Measurements from ENCODE around the gene SFT2D3. TPM values are rescaled to one million over a fixed set of nuclear protein-coding genes. Genes with fewer than 3 reads are reported as not detected.
A peak's percentile ranks its signal among the peaks of the same experiment; 100 is the strongest.

The SFT2D3 gene
- total RNA-seq, 1 donor from 2014 or later: 4.5 TPM

DNA sequence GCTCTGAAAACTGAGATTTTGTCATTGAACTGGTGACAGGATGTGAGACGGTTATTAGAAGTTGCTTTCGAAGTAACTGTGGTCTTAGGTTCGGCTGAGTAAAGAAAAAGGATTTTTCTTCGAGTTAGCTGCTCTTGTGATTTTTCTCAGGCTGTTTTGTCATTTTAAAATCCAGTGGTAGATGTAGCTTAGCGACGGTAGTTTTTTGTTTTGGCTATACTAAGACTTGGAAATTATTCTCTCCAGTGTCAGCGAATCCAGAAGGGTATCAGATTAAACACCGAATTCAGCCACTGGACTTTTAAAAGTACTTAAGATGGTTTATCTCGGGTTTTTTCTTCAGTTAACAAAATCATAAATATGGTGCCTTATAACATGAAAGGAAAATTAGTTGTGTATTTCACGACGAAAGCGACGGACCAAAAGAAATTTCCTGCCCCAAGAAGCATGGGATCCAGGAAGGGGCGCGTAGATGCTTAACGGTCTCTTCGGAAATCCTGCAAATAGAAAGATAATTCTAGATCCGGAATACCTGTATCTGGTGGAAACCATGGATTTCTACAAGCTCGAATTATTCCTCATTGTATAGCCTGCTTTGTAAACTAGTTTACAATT lies 1.2 kb downstream of the SFT2D3 start:
- no peak for DNase-seq (ENCODE audit: low spot score)
- intact Hi-C loops (cut with DNase I): no loop called here
- no peak for ATAC-seq

DNA sequence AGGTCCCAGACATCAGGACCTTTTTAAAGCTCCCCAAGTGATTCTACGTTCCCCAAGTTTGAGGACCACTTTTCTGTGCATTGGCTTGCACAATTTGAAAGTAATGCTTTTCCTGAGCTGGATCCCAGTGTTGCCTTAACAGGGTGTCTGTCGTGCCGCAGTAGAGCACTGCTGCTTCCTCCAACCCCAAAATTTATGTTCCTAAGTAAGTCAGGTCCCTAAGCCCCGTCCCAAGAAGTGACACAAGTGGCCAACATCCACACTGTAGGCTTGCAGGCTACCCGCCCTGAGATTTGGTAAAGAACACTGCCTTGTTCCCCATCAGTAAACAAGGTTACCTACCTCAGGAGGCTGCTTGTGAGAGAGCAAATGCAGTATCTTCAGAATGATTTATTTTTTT lies 2.0 kb downstream of the SFT2D3 start:
- no peak for ATAC-seq
- intact Hi-C loops (cut with DNase I): no loop called here
- no peak for DNase-seq (ENCODE audit: low spot score)

DNA sequence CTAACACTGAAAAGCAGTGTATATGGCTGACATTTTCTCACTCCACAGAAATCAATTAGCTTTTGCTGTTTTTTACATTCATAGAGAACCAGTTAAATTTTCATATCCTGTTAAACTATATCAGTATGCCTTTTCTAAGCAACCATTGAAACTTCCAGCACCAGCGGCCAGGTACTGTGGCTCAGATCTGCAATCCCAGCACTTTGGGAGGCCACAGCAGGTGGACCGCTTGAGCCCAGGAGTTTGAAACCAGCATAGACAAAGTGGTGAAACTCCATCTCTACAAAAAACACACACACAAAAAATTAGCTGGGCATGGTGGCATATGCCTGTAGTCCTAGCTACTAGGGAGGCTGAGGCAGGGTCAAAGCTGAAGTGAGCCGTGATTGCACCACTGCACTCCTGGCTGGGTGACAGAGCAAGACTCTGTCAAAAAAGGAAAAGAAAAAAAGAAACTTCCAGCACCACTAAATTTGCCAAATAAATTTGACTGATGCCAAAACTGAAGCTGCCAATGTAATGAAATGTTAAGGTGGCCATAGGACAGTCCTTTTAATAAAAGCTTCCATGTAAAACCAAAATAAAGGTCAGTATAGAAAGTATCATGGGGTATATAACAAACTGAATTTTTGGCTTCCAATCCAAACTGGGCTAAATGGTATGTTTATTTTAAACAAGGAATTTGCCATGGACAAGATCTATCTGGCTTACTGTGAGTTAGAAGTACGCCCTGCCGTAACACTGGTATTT lies 3.5 kb downstream of the SFT2D3 start:
- DNase-seq (ENCODE audit: low spot score) (no peak), ATAC-seq (no peak)
- intact Hi-C loops (cut with DNase I): no loop called here

DNA sequence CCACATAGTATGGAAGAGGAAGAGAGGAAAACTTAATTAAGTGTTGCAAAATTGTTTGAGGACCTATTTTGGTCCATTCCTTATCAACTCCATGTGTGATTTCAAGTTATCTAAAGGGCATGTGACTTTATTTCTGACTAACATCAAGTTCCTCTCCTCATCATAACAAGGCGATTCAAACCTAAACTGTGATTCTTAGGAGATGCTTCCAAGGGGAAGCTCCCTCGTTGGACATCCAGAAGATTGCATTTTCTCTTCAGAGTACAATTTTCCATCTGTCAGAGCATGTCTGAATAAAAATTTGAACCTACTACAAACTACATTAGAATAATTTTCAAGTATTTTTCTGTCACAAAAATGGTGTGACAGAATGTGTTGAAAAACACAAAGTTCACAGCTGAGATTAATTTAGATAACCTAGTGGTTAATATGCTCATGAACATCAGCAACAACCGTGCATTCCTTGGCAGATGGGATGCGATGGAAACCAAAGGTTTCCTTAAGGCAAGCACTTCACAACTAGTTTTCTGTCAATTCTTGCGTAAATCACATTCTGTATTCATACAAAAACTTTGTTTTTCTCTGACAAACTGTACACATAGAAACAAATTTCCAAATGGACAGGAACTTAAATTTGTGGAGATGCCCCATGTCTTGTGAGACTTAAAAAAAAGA lies 4.2 kb downstream of the SFT2D3 start:
- intact Hi-C loops (cut with DNase I): no loop called here
- no peak for DNase-seq (ENCODE audit: low spot score)
- ATAC-seq: peak; percentile 16

DNA sequence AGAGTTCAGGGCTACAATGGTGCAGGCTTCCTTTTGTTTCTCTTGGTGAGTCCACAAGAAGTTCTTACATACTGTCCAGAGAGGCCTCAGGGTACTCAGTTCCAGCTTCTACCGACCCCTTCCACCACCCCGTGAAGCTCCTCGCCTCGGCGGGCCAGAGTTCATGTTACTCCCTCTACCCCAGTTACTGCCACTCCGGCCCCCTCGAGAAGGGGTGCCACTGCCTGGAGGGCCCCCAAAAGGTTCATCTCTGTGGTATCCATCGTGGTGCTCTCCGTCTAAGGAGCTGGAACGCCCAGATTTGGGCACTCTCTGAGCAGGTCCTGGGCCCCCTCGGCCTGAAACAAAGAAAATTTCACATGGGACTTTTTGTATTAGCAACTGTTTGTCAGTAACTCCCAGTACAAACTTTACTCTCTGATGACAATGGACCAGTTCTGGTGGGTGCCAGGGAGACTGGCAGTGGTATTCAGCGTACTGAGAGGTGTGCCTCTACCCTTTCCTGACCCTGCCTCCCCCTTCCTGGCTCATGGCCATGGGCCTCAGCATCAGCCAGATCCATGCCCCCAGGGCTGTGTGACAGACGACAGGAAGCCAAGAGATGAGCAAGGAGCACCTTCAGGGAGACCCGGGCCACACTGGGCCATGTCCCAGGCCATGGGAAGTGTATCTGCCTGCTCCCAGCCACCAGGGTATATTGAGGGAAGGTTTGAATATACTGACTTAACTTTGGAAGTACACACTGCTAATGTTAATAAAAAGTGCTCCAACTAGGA lies 5.1 kb downstream of the SFT2D3 start:
- intact Hi-C loops (cut with DNase I): no loop called here
- DNase-seq (ENCODE audit: low spot score) (no peak), ATAC-seq (no peak)

DNA sequence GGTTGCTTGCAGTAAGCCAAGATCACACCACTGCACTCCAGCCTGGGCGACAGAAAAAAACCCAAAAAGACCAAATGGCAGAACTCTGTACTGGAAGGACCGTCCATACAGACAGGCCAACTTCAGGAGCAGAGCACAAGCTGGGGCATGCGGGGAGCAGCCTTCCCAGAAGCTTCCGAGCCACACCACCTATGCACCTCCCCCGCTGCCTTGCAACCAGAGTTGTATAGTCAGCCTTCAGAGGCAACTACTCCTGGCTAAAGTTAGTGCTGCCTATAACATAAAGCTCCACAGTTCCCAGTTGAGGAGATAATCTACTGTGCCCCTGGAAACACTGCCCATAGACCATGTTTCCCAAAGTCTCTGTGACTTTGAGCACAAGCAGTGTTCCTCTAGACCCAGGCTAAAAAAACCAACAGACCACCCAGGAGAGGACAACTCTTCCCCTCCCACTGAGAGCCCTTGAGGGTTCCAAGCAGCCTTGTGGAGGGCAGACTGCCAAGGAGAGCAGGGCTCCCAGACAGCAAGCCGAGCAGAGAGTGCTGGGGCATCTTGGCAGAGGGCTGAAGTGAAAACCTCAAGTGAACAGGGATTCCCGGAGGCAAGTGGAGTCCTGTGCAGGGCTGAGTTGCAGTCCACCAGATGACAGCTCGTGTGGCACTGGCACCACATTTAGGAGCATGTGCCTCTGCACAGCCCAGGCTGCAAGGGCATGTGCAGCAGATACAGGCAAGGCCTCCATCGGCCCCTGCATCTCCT lies 6.8 kb downstream of the SFT2D3 start:
- ATAC-seq (peak; percentile 35), DNase-seq (ENCODE audit: low spot score) (no peak)
- intact Hi-C loops (cut with DNase I): no loop called here

DNA sequence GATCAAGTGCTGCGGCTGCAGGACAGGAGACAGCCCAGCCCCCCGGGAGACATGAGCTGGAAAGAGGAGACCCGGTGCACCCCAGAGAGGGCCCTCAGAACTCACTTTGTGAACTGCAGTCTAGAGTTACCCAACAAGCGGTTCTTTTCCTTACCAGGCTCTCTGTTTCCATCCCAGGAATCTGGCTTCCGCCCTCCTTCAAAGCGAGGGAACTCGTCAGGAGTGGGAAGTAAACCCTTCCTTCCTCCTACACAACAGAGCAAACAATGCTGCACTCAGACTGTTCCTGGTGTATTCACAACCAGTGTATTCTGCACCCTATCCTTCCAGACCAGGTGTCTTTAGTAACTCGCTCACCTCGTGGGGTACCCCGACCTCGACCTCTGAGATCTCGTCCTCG lies 8.0 kb downstream of the SFT2D3 start:
- DNase-seq (ENCODE audit: low spot score): no peak
- no peak for ATAC-seq
- intact Hi-C loops (cut with DNase I): no loop called here

DNA sequence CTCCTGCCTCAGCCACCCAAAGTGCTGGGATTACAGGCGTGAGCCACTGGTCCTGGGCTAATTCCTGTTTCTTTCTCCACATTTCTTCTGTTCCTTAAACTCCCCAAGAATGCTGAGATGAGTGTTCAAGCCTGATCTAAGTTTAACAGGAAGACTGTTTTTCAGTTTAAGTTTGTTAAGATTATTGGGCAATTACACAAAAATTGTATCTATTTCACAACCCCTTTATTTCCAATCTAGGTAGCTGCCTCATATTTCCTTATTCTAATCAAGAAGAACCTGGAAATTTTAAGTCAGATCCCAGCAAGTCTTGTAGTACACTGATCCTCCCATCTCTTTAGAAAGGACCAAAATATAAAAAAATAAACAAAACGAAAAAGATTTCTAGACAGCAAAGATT lies 11.7 kb downstream of the SFT2D3 start:
- intact Hi-C loops (cut with DNase I): no loop called here

DNA sequence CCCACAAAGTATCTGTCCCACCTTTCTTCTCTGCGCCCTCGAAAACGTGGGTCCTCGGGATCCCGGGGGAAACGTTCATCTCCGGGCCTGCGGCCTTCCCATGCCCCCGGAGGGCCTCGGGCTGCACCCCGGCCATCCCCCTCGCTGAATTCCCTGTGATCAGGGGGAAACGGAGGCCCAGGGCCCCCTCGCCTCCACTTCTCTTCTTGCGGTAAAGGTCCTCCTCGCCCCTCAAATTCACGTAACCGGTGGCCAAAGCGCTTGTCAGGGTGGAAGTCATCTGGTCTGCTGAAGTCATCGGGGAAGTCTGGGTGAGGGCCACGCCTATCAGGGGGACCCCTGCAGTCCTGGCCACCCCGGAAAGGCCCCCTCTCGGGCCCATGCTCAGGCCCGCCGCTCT lies 12.3 kb downstream of the SFT2D3 start:
- intact Hi-C loops (cut with DNase I): no loop called here
- no peak for DNase-seq (ENCODE audit: low spot score)
- ATAC-seq: no peak

More for the DNA sequence above, 11.7 kb downstream of the SFT2D3 start:
- DNase-seq (ENCODE audit: low spot score) (no peak), ATAC-seq (no peak)

DNA sequence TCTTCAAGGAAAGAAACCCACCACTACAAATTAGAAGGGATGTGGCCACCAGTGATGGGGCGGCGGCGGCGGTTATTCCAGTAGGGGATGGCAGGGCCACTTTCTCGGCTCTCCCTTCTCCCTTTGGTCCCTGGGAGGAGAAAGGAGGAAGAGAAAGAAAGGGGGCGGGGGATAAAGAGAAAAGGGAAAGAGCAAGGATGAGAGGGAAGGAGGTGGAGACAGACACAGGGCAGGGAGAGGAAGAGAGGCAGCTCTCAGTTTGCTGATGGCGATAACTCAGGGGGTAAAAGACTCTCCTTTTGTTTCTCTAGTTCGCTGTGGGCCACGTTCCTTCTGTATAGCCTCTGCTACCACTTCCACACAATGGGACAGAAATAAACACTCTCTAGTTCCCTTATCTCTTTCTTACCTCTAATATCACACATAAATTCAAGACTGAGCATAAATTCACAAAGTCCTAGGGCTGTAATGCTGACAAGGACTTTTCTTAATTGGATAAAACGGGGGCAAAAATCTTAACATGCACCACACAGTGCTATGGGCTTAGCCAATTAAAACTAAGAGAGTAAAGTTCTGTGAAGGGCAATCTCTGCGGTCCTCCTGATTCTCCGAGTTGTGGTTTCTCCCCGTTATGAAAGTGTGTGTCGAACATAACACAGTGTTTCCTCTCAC lies 14.6 kb downstream of the SFT2D3 start:
- ATAC-seq (no peak), DNase-seq (ENCODE audit: low spot score) (no peak)
- intact Hi-C loops (cut with DNase I): no loop called here

DNA sequence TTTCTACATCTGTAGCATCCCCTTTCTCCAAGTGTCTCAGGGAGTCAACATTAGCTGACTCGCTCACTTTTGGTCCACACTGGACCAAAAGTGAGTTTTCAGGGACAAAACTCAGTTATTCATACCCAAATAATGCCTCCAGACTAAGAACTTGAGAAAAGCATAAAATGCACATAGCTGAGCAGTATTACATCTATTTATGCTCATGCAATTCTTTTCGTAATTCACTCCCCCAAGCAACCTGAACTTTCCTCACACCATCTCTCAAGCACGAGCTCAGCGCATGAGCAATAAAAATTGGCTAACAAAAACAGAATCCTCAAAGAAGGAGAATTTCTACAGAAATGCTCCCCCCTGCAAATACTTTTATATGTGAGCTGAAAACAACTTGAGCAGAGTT lies 17.0 kb downstream of the SFT2D3 start:
- ATAC-seq (no peak), DNase-seq (ENCODE audit: low spot score) (no peak)
- intact Hi-C loops (cut with DNase I): no loop called here

DNA sequence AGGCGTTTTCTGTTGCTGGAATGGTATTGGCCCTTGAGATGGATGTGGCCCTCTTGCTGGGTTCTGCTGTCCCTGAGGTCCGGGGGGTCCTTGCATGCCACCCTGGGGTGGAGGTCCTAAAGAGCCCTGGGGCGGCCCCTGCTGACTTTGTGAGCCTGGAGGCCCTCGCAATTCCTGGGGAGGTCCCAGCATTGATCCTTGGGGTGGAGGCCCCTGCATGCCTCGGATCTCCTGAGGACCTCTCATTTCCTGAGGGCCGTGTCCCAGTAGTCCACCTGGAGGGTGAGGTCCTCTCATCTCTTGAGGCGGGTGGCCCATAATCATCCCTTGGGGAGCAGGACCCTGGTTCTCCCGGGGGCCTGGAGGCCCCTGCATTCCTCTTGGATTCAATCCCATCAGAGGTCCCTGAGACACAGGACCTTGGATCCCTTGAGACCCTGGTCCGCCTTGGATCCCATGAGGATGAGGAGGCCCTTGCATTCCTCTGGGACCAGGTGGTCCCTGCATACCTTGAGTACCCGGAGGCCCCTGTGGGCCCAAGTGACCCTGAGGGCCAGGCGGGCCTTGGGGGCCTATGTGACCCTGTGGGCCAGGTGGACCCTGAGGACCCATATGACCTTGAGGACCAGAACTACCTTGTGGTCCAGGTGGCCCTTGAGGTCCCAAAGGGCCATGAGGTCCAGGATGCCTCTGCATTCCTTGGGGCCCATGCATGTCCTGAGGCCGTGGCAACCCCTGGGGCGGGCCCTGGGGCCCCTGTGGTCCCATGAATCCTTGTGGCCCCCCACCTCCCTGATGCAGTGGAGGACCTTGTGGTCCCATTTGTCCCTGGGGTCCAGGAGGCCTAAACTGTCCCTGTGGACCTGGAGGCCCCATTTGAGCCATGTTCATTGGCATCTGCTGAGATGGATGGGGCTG lies 18.3 kb downstream of the SFT2D3 start:
- intact Hi-C loops (cut with DNase I): no loop called here
- DNase-seq (ENCODE audit: low spot score): no peak
- ATAC-seq: no peak

DNA sequence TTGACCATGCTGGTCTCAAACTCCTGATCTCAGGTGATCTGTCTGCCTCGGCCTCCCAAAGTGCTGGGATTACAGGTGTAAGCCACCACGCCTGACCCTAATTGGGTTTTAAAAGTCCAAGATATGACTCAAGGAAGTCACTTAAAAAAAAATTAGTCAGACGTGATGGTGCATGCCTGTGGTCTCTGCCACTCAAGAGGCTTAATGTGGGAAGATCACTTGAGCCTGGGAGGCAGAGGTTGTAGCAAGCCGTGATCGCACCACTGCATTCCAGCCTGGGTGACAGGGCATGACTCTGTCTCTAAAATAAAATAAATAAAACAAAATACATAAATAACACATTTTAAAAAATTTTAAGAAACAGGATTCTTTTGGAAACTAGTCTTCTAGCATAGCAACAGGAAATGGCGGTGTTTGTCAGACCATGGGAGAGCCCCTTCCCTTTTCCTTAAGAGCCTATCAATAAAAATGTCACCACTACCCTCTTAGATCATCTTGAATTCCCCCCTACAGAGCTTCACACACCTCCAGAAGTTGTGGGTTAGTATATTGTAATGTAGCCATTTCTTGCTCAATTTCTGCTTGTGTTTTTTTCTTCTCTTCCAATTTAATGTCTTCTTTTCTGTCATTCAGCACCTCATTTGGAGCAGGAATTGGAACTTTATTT lies 20.1 kb downstream of the SFT2D3 start:
- intact Hi-C loops (cut with DNase I): no loop called here
- ATAC-seq (no peak), DNase-seq (ENCODE audit: low spot score) (no peak)

DNA sequence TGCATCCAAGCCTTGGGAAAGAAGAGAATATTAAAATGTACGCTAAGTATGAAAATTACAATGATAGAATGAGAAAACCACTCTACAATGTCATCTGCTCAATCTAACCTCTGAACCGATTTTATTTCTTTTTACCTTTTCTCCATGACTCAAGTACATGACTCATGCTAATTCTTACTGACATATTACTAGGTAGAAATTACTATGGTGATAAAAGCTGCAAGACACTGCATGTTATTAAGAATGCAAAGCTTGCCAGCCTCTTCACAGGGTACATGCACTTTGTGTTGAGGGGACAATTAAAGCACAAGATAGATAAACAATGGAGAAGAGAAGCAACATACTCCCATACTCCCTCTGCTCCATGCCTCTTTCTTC lies 20.7 kb downstream of the SFT2D3 start:
- no peak for ATAC-seq
- no peak for DNase-seq (ENCODE audit: low spot score)
- intact Hi-C loops (cut with DNase I): no loop called here

DNA sequence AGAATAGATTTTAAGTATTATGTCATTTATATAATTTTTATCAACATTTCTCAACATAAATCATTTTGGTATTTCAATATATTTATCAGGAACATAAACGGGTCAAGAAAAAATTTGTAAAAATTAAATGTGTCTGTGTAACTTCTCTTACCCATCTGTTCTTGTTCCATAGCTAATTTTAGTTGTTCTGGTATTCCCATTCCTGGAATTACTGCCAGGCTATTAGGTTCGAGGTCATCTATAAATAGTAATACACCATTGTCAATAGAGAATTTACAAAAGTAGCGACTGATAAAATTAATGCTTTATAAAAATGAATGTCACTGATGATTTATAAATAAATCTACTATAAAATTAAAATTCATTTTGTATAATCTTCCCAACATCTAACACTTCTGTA lies 21.5 kb downstream of the SFT2D3 start:
- intact Hi-C loops (cut with DNase I): no loop called here
- no peak for ATAC-seq
- no peak for DNase-seq (ENCODE audit: low spot score)

DNA sequence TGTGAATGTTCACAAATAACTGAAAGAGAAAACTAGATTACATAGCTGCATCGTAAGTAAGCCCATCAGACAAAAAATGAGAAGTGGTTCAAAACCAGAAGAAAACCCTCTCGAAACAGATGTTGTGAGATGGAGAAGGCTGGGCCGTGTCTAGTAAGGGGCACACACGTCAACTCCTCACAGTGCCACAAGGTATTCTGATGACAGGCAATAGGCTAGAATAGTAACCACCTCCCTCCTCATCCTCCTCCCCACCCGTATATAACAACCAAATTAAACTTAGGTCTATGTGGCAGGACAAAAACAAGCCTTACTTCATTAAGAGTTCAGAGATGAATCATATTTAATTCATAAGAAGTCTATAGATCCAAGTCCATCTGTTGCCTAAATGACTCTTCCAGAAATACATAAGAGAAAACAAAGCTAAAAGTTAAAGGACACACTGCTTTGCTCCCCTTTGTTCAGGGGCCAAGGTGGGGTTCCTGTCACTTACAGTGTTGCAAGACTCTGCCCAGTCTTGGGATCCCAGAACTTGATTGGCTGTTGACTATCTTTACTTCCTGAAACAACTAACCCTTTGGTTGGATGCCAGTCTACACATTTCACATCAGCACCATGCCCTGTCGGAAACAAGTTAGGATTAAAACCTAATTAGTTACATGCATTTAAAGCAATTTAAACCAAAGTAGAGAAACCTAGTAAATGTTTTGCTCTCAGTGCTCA lies 25.0 kb downstream of the SFT2D3 start:
- ATAC-seq: no peak
- intact Hi-C loops (cut with DNase I): no loop called here

More for the DNA sequence above, 25.0 kb downstream of the SFT2D3 start:
- no peak for DNase-seq (ENCODE audit: low spot score)
